ENCODE data around the gene SFSWAP. TPM values are rescaled to one million over a fixed set of nuclear protein-coding genes. Genes with fewer than 3 reads are reported as not detected.

Gene SFSWAP
- total RNA-seq, 1 experiment from 2014 or later = 48.1 TPM

DNA sequence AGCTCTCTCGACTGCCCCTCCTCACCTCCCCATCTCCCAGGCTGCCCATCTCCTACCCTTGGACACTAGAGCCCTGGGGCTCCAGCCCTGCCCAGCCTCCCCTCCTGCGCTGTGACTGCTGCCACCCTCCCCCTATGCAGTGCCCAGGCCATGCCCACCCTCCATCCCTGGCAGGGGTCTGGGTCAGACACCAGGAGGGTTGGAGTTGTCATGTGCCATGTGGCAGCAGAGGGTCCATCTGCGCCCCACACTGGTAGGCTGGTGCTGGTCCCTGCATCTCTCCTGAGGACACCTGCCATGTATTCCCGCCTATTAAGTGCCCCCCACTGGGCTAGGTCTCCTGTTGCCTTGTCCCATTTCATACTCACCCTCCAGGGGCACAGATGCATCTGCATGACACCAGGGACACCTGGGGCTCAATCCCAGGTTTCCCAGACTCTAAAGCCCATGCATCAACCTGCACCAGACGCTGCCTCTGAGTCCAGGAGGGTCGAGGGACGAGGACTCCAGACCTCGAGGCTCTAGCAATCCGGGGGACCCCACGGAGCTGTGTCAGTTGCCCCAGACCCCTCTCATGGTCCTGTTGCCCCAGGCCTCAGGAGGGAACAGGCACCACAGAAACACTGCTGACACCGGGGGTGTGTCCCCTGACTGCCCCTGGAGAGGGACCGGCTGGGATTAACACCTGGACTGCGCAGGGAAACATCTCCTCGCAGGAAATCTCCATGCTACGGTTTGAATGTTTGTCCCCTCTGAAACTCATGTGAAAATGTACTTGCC lies 23.4 kb upstream of the SFSWAP start:
- Histone ChIP-seq H4K20me1 (ENCODE audit: control insufficient read depth, insufficient read depth, insufficient read length) (no peaks in the 10 kb centered on the region), H3K23me2 (ENCODE audit: insufficient read length, low read depth, low read length, poor library complexity, severe bottlenecking) (no peaks in the 10 kb centered on the region), H3K79me2 (ENCODE audit: insufficient read depth, low read length) (no peaks in the 10 kb centered on the region), H3K56ac (ENCODE audit: insufficient read length, low read depth, low read length) (no peak overlapping the region), H4K5ac (ENCODE audit: insufficient read length, low read depth, low read length) (no peak overlapping the region), H3K79me1 (ENCODE audit: insufficient read depth, low read depth, low read length, poor library complexity, severe bottlenecking) (no peaks in the 10 kb centered on the region), H2BK15ac (ENCODE audit: low read depth, low read length) (no peak overlapping the region), H2AFZ (ENCODE audit: low read length) (no peak overlapping the region), H3K18ac (ENCODE audit: insufficient read length, low read depth, low read length) (no peak overlapping the region), H3K4me2 (ENCODE audit: insufficient read depth, insufficient read length, low read length) (no peak overlapping the region), H2BK120ac (ENCODE audit: low read depth, low read length, poor library complexity, severe bottlenecking) (no peak overlapping the region), H3K14ac (ENCODE audit: insufficient read depth, low read length) (no peak overlapping the region), H3T11ph (ENCODE audit: low read length) (no peak overlapping the region), H4K8ac (replicated peaks; ENCODE audit: insufficient read length, low read depth, low read length) (no peak overlapping the region), H3K4ac (ENCODE audit: low read depth, low read length) (no peak overlapping the region), H3K9ac (ENCODE audit: extremely low read depth, insufficient read length, low read length) (no peak overlapping the region), H2AK5ac (ENCODE audit: insufficient read length, low read length) (no peak overlapping the region), H3K9me3 (ENCODE audit: control insufficient read depth, low read depth, low read length) (no peaks in the 10 kb centered on the region), H3K27me3 (ENCODE audit: insufficient read depth, low read length) (no peaks in the 10 kb centered on the region), H2BK20ac (ENCODE audit: low read depth, low read length, poor library complexity, severe bottlenecking) (no peak overlapping the region), H3K4me1 (ENCODE audit: insufficient read depth, low read length) (peaks cover 2% of the 10 kb centered on the region; the same call in 1 of the 2 replicates), H3K27ac (ENCODE audit: insufficient read length, low read depth, low read length) (no peak overlapping the region), H3K23ac (ENCODE audit: insufficient read length, low read depth, low read length) (no peak overlapping the region), H2BK5ac (ENCODE audit: insufficient read length, low read length) (no peak overlapping the region), H2BK12ac (ENCODE audit: insufficient read length, low read depth, low read length) (no peak overlapping the region), H4K91ac (ENCODE audit: insufficient read length, low read depth, low read length) (no peak overlapping the region)
- peak; percentile 35 for DNase-seq
- H3K27me3 Mint-ChIP-seq (ENCODE audit: low read depth) = peaks cover 17% of the 10 kb centered on the region
- TF ChIP-seq, protein P1, sequence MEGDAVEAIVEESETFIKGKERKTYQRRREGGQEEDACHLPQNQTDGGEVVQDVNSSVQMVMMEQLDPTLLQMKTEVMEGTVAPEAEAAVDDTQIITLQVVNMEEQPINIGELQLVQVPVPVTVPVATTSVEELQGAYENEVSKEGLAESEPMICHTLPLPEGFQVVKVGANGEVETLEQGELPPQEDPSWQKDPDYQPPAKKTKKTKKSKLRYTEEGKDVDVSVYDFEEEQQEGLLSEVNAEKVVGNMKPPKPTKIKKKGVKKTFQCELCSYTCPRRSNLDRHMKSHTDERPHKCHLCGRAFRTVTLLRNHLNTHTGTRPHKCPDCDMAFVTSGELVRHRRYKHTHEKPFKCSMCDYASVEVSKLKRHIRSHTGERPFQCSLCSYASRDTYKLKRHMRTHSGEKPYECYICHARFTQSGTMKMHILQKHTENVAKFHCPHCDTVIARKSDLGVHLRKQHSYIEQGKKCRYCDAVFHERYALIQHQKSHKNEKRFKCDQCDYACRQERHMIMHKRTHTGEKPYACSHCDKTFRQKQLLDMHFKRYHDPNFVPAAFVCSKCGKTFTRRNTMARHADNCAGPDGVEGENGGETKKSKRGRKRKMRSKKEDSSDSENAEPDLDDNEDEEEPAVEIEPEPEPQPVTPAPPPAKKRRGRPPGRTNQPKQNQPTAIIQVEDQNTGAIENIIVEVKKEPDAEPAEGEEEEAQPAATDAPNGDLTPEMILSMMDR (conservative IDR thresholded peaks at IDR 0.05) = no peak
- H3K36me3 Mint-ChIP-seq (ENCODE audit: insufficient read depth in 1 of 3, low read depth in 3 of 3) = no peaks in the 10 kb centered on the region; a peak in 3 of 7 replicates
- WGBS (ENCODE audit: extremely low coverage, insufficient read length, low lambda C conversion rate) = no CpG with 5 or more reads among the region's 15 CpGs
- H3K4me3 Mint-ChIP-seq = no peak overlapping the region; a peak in 1 of 5 replicates
- H3K27ac Mint-ChIP-seq = no peak overlapping the region
- H3K4me1 Mint-ChIP-seq = peaks cover 9 to 16% of the 10 kb centered on the region in 2 experiments
- H3K9me3 Mint-ChIP-seq = peaks cover 3 to 8% of the 10 kb centered on the region in 2 experiments; a peak in 2 of 5 replicates

Data from H9 (cell line).